Measurements from ENCODE around the gene CDH4. TPM values are rescaled to one million over a fixed set of nuclear protein-coding genes. Genes with fewer than 3 reads are reported as not detected.

Gene CDH4
- total and polyA plus RNA-seq, 2 of the 8 experiments (the other 6 are each of a cell fraction or from before 2014, with no cell fraction given): 4.3 to 7.9 TPM

GRCh38 chr20:61582196-61582923 is 330.3 kb downstream of the CDH4 start:
- Histone ChIP-seq H3K4me3 (ENCODE audit: extremely low read depth in 1 of 4, insufficient read depth in 2 of 4, low read depth in 3 of 4, low read length in 4 of 4) (no peak overlapping the region), H2BK12ac (ENCODE audit: low read depth, low read length) (0 out of 2 replicates have a peak overlapping the region, but pooled peaks have one; percentile 60), H3K27ac (ENCODE audit: low read depth, low read length) (no peak overlapping the region), H3K4ac (replicated peaks; ENCODE audit: insufficient read length, low read depth, low read length) (no peak overlapping the region), H2BK20ac (ENCODE audit: low read length) (no peak overlapping the region), H3K4me2 (ENCODE audit: insufficient read depth in 1 of 2, low read depth in 2 of 2, low read length in 2 of 2) (no peak overlapping the region; a peak in 1 of 4 replicates), H2AFZ (ENCODE audit: low read length) (no peak overlapping the region), H4K91ac (replicated peaks; ENCODE audit: insufficient read length, low read length) (no peak overlapping the region), H3K79me2 (ENCODE audit: control insufficient read depth in 1 of 2, insufficient read depth in 2 of 2, low read length in 2 of 2) (no peaks in the 10 kb centered on the region), H3K9me3 (ENCODE audit: insufficient read depth in 2 of 2, low read depth in 1 of 2, low read length in 1 of 2) (no peaks in the 10 kb centered on the region), H3K56ac (replicated peaks; ENCODE audit: insufficient read length, low read depth, low read length) (no peak overlapping the region), H3K14ac (ENCODE audit: insufficient read length) (no peak overlapping the region), H3K27me3 (replicated peaks in 1 of 4; ENCODE audit: control insufficient read depth in 3 of 4, extremely low read depth in 1 of 4, insufficient read depth in 3 of 4, low read length in 3 of 4) (peaks cover 0 to 11% (median 5%) of the 10 kb centered on the region in 4 experiments; a peak in 4 of 7 replicates), H4K20me1 (replicated peaks in 1 of 2; ENCODE audit: control insufficient read depth in 1 of 2, insufficient read depth in 2 of 2, low read length in 2 of 2) (peaks cover 0 to 3% of the 10 kb centered on the region in 2 experiments), H2BK120ac (replicated peaks; ENCODE audit: low read depth, low read length) (no peak overlapping the region), H2AK5ac (ENCODE audit: low read depth, low read length) (no peak overlapping the region), H3K9ac (replicated peaks in 1 of 4; ENCODE audit: extremely low read depth in 1 of 4, low read depth in 3 of 4, low read length in 3 of 4) (no peak overlapping the region; a peak in 2 of 7 replicates), H3K18ac (ENCODE audit: extremely low read depth, low read length) (peak overlapping the region; percentile 44), H4K8ac (ENCODE audit: extremely low read depth, insufficient read depth, low read length) (peak overlapping the region; percentile 89), H3K4me1 (replicated peaks in 1 of 4; ENCODE audit: control insufficient read depth in 3 of 4, insufficient read depth in 4 of 4, low read length in 3 of 4) (peaks cover 0 to 14% (median under 1%) of the 10 kb centered on the region in 4 experiments; a peak in 2 of 7 replicates), H3K23ac (ENCODE audit: insufficient read length) (no peak overlapping the region), H2BK5ac (ENCODE audit: low read depth, low read length) (no peak overlapping the region), H2BK15ac (ENCODE audit: low read length) (no peak overlapping the region), H3K79me1 (ENCODE audit: low read depth, low read length) (no peaks in the 10 kb centered on the region), H3K36me3 (ENCODE audit: control insufficient read depth in 2 of 4, insufficient read depth in 4 of 4, low read length in 3 of 4) (no peaks in the 10 kb centered on the region), H4K5ac (ENCODE audit: insufficient read length, low read depth, low read length) (no peak overlapping the region), H3K23me2 (ENCODE audit: low read depth, low read length) (peaks cover 6% of the 10 kb centered on the region; the same call in 1 of the 2 replicates)
- DNase-seq (ENCODE audit: low read depth in 1 of 2, low spot score in 2 of 2) (no peak), FAIRE-seq (no peak)
- POLR2A ChIA-PET (ENCODE audit: partially characterized antibody): interaction anchor here (1.0 kb wide), 1 partner anchor 146 kb away, joined by 3 read pairs; no protein-coding TSS in a partner anchor
- CTCF ChIA-PET (ENCODE audit: partially characterized antibody): no interaction called here
- WGBS, 2 experiments (ENCODE audit: extremely low coverage in 1 of 2, insufficient coverage in 1 of 2, insufficient read length in 1 of 2, insufficient replicate concordance in 2 of 2, low coverage in 1 of 2, low lambda C conversion rate in 2 of 2, missing lambda C conversion rate in 1 of 2): 80% methylated on average over 15 of the region's 15 CpGs; no CpG with 5 or more reads in 1 of the 2 experiments
- TF ChIP-seq RNF2 (IDR thresholded peaks at IDR 0.05; ENCODE audit: borderline replicate concordance, low read depth, low read length, missing control alignments, poor library complexity, severe bottlenecking): no peak
- TF ChIP-seq NANOG (IDR thresholded peaks at IDR 0.05; ENCODE audit: insufficient read depth, low read depth, low read length, poor library complexity, severe bottlenecking): no peak
- TF ChIP-seq CHD1 (IDR thresholded peaks at IDR 0.05; ENCODE audit: low read depth, low read length): no peak
- no peak for TF ChIP-seq EP300 (IDR thresholded peaks at IDR 0.05; ENCODE audit: borderline replicate concordance in 1 of 2, low read depth in 2 of 2, low read length in 2 of 2)
- no peak for TF ChIP-seq SUZ12 (IDR thresholded peaks at IDR 0.05; ENCODE audit: low read length)
- TF ChIP-seq SIRT6 (IDR thresholded peaks at IDR 0.05; ENCODE audit: low read length): no peak
- no peak for TF ChIP-seq BACH1 (IDR thresholded peaks at IDR 0.05; ENCODE audit: low read length)
- TF ChIP-seq POLR2A (IDR thresholded peaks at IDR 0.05; ENCODE audit: control extremely low read depth in 1 of 2, low read depth in 2 of 2, low read length in 2 of 2): no peak
- no peak for TF ChIP-seq YY1 (IDR thresholded peaks at IDR 0.05; ENCODE audit: low read depth, low read length)
- TF ChIP-seq RFX5 (IDR thresholded peaks at IDR 0.05; ENCODE audit: borderline replicate concordance, low read depth, low read length): no peak
- no peak for TF ChIP-seq HDAC6 (IDR thresholded peaks at IDR 0.05; ENCODE audit: low read depth, low read length)
- no peak for TF ChIP-seq MAFK (IDR thresholded peaks at IDR 0.05; ENCODE audit: low read depth, low read length)
- no peak for TF ChIP-seq GABPA (IDR thresholded peaks at IDR 0.05; ENCODE audit: borderline replicate concordance, insufficient read depth, low read length)

All from H1 (cell line).